ENCODE measurements around the gene OR6X1. TPM values are rescaled to one million over a fixed set of nuclear protein-coding genes. Genes with fewer than 3 reads are reported as not detected.

OR6X1 gene
- total RNA-seq, 1 experiment from 2014 or later, result not detected

DNA sequence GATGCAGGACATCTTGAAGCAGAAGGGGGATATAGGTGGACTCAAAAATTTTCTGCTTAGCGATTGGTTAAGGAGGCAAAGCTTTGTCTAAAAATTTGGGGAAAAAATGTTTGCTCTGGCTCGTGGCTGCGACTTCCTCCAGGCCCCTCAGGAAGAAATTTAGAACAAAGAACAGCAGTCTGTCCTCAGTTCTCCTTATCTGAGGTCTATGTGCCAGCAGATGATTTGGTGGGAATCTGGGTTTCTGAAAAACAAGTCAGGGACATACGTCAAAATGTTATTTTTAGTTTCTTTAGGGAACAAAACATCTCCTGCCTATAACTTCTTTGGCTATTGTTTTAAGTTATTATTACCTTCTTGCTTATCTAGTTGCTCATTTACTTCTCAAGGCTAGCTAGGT lies 43.8 kb upstream of the OR6X1 start:
- BruUV-seq (replicated peaks), result no TSS peak
- no peak for TF ChIP-seq POLR2AphosphoS5 (IDR thresholded peaks at IDR 0.05; ENCODE audit: low read depth, low read length)
- ATAC-seq (no peak), DNase-seq (ENCODE audit: low read depth, low spot score) (no peak)
- no peaks in the 10 kb centered on the region for H3K4me1 ChIP-seq (ENCODE audit: control insufficient read depth, insufficient read depth, low read length)
- CTCF ChIA-PET, result no interaction called here
- no peak overlapping the region for H3K4me3 ChIP-seq (ENCODE audit: low read depth in 2 of 2, low read length in 2 of 2)
- intact Hi-C loops (cut with micrococcal nuclease; ENCODE audit: unreplicated experiment), result no loop called here
- POLR2A ChIA-PET, result no interaction called here
- no peaks in the 10 kb centered on the region for H3K36me3 ChIP-seq (ENCODE audit: control insufficient read depth, insufficient read depth, low read length)
- in situ Hi-C loops (cut with HindIII; ENCODE audit: low pct_unique_long_range_greater_than_20kb, low sequenced_read_pairs), result no loop called here
- H3K9me3 ChIP-seq (ENCODE audit: control insufficient read depth, insufficient read depth, low read depth, low read length), result no peaks in the 10 kb centered on the region
- H3K27me3 ChIP-seq (ENCODE audit: control insufficient read depth, insufficient read depth, low read length), result no peaks in the 10 kb centered on the region
- H3K27ac ChIP-seq (ENCODE audit: low read length), result no peak overlapping the region

DNA sequence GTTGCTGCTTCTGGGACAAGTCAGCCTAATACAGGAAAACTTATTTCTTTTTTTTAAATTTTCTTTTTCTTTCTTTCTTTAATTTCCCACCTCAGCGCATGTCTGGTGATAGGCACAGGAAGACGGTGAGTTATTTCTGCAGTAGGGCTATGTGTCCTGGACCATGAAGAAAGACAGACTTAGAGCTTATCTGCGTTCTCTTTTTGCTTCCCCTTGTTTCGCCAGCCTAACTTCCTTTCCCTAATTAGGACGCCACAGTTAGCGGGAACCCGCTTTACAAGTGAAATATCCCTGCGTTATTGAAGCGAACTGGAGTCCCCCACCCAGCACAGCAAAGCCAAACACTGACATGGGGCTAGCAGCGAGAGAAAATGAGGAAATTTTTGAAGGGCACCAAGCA lies 43.2 kb upstream of the OR6X1 start:
- Histone ChIP-seq H3K9me3 (ENCODE audit: control insufficient read depth, insufficient read depth, low read depth, low read length) (0 out of 2 replicates have a peak, but pooled peaks cover under 1% of the 10 kb centered on the region), H3K4me1 (ENCODE audit: control insufficient read depth, insufficient read depth, low read length) (no peaks in the 10 kb centered on the region), H3K36me3 (ENCODE audit: control insufficient read depth, insufficient read depth, low read length) (no peaks in the 10 kb centered on the region), H3K27ac (ENCODE audit: low read length) (no peak overlapping the region), H3K27me3 (ENCODE audit: control insufficient read depth, insufficient read depth, low read length) (no peaks in the 10 kb centered on the region), H3K4me3 (ENCODE audit: low read depth in 2 of 2, low read length in 2 of 2) (no peak overlapping the region)
- ChIA-PET POLR2A (no interaction called here), CTCF (no interaction called here)
- no peak for ATAC-seq
- no TSS peak for BruUV-seq (replicated peaks)
- in situ Hi-C loops (cut with HindIII; ENCODE audit: low pct_unique_long_range_greater_than_20kb, low sequenced_read_pairs), result no loop called here
- intact Hi-C loops (cut with micrococcal nuclease; ENCODE audit: unreplicated experiment), result no loop called here
- DNase-seq (ENCODE audit: low read depth, low spot score), result no peak
- TF ChIP-seq TCF7L2 (IDR thresholded peaks at IDR 0.05; ENCODE audit: low read depth, low read length) (no peak), SIN3A (IDR thresholded peaks at IDR 0.05; ENCODE audit: borderline replicate concordance, insufficient read depth, low read depth, low read length) (no peak), POLR2AphosphoS5 (IDR thresholded peaks at IDR 0.05; ENCODE audit: low read depth, low read length) (no peak)
- TF ChIP-seq, protein P1, sequence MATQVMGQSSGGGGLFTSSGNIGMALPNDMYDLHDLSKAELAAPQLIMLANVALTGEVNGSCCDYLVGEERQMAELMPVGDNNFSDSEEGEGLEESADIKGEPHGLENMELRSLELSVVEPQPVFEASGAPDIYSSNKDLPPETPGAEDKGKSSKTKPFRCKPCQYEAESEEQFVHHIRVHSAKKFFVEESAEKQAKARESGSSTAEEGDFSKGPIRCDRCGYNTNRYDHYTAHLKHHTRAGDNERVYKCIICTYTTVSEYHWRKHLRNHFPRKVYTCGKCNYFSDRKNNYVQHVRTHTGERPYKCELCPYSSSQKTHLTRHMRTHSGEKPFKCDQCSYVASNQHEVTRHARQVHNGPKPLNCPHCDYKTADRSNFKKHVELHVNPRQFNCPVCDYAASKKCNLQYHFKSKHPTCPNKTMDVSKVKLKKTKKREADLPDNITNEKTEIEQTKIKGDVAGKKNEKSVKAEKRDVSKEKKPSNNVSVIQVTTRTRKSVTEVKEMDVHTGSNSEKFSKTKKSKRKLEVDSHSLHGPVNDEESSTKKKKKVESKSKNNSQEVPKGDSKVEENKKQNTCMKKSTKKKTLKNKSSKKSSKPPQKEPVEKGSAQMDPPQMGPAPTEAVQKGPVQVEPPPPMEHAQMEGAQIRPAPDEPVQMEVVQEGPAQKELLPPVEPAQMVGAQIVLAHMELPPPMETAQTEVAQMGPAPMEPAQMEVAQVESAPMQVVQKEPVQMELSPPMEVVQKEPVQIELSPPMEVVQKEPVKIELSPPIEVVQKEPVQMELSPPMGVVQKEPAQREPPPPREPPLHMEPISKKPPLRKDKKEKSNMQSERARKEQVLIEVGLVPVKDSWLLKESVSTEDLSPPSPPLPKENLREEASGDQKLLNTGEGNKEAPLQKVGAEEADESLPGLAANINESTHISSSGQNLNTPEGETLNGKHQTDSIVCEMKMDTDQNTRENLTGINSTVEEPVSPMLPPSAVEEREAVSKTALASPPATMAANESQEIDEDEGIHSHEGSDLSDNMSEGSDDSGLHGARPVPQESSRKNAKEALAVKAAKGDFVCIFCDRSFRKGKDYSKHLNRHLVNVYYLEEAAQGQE (IDR thresholded peaks at IDR 0.05; ENCODE audit: insufficient read depth in 1 of 2, low read depth in 2 of 2, low read length in 1 of 2), result no peak
- TF ChIP-seq, protein P2, sequence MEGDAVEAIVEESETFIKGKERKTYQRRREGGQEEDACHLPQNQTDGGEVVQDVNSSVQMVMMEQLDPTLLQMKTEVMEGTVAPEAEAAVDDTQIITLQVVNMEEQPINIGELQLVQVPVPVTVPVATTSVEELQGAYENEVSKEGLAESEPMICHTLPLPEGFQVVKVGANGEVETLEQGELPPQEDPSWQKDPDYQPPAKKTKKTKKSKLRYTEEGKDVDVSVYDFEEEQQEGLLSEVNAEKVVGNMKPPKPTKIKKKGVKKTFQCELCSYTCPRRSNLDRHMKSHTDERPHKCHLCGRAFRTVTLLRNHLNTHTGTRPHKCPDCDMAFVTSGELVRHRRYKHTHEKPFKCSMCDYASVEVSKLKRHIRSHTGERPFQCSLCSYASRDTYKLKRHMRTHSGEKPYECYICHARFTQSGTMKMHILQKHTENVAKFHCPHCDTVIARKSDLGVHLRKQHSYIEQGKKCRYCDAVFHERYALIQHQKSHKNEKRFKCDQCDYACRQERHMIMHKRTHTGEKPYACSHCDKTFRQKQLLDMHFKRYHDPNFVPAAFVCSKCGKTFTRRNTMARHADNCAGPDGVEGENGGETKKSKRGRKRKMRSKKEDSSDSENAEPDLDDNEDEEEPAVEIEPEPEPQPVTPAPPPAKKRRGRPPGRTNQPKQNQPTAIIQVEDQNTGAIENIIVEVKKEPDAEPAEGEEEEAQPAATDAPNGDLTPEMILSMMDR (IDR thresholded peaks at IDR 0.05), result no peak

DNA sequence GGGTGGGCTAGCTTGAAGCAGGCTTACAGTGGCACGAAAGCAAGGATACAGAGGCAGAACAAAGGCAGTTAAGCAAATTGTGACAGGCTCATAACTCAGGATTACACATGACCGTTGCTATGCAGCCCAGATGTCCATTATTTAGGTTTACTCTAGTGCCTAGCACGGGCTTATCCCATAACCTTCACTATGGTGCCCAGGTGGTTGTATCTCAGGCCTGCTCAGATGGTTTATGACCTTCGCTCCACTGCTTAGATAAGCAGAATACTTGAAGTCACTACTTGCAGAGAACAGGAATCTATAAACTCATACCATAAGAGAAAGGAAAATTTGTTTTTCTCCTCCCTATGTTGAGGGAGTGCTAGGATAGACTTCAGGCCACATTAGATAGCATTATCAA lies 42.8 kb upstream of the OR6X1 start:
- no peaks in the 10 kb centered on the region for H3K27me3 ChIP-seq (ENCODE audit: control insufficient read depth, insufficient read depth, low read length)
- 0 out of 2 replicates have a peak, but pooled peaks cover 3% of the 10 kb centered on the region for H3K9me3 ChIP-seq (ENCODE audit: control insufficient read depth, insufficient read depth, low read depth, low read length)
- no peaks in the 10 kb centered on the region for H3K36me3 ChIP-seq (ENCODE audit: control insufficient read depth, insufficient read depth, low read length)
- H3K4me1 ChIP-seq (ENCODE audit: control insufficient read depth, insufficient read depth, low read length), result no peaks in the 10 kb centered on the region
- H3K27ac ChIP-seq (ENCODE audit: low read length), result no peak overlapping the region
- POLR2A ChIA-PET, result no interaction called here
- DNase-seq (ENCODE audit: low read depth, low spot score) (no peak), ATAC-seq (no peak)
- CTCF ChIA-PET, result no interaction called here
- in situ Hi-C loops (cut with HindIII; ENCODE audit: low pct_unique_long_range_greater_than_20kb, low sequenced_read_pairs), result no loop called here
- intact Hi-C loops (cut with micrococcal nuclease; ENCODE audit: unreplicated experiment), result no loop called here
- BruUV-seq (replicated peaks), result no TSS peak
- TF ChIP-seq, protein P1 (IDR thresholded peaks at IDR 0.05; ENCODE audit: insufficient read depth in 1 of 2, low read depth in 2 of 2, low read length in 1 of 2), result no peak
- TF ChIP-seq TCF7L2 (IDR thresholded peaks at IDR 0.05; ENCODE audit: low read depth, low read length) (no peak), POLR2AphosphoS5 (IDR thresholded peaks at IDR 0.05; ENCODE audit: low read depth, low read length) (no peak), SIN3A (IDR thresholded peaks at IDR 0.05; ENCODE audit: borderline replicate concordance, insufficient read depth, low read depth, low read length) (no peak)
- TF ChIP-seq, protein P2 (IDR thresholded peaks at IDR 0.05), result no peak
- no peak overlapping the region for H3K4me3 ChIP-seq (ENCODE audit: low read depth in 2 of 2, low read length in 2 of 2)

All from Panc1 (cell line).